Islet of Langerhans (tissue), 1 donor: Measurements from ENCODE around the gene CTNNA3.
A peak's percentile ranks its signal among the peaks of the same experiment; 100 is the strongest.

Source experiments
- FAIRE-seq: peaks from one replicate; lab custom pipeline; 2011; peaks lifted over from hg19 to GRCh38; lab: Jason Lieb, UNC

Gene CTNNA3

GRCh38 chr10:67114945-67115344 lies 581.0 kb downstream of the CTNNA3 start:
- FAIRE-seq, result peak; percentile 99

- no peak for FAIRE-seq
These were observed 583.2 kb downstream of the CTNNA3 start for GRCh38 chr10:67112765-67113164.

GRCh38 chr10:67110286-67110685 lies 585.7 kb downstream of the CTNNA3 start:
- no peak for FAIRE-seq

GRCh38 chr10:67107670-67108069 lies 588.3 kb downstream of the CTNNA3 start:
- no peak for FAIRE-seq

GRCh38 chr10:67100951-67101350 lies 595.0 kb downstream of the CTNNA3 start:
- no peak for FAIRE-seq

- FAIRE-seq, result no peak
These were observed 597.5 kb downstream of the CTNNA3 start for GRCh38 chr10:67098461-67098860.

- FAIRE-seq, result no peak
These were observed 600.5 kb downstream of the CTNNA3 start for GRCh38 chr10:67095531-67095930.

- no peak for FAIRE-seq
These were observed 608.0 kb downstream of the CTNNA3 start for GRCh38 chr10:67088036-67088435.

- no peak for FAIRE-seq
These were observed 608.9 kb downstream of the CTNNA3 start for GRCh38 chr10:67087135-67087425.

GRCh38 chr10:67086327-67087134 lies 609.5 kb downstream of the CTNNA3 start:
- no peak for FAIRE-seq

GRCh38 chr10:67079126-67079525 lies 616.9 kb downstream of the CTNNA3 start:
- FAIRE-seq, result no peak

- no peak for FAIRE-seq
These were observed 618.6 kb downstream of the CTNNA3 start for GRCh38 chr10:67077376-67077775.

- peak; percentile 66 for FAIRE-seq
These were observed 619.9 kb downstream of the CTNNA3 start for GRCh38 chr10:67076144-67076543.

- FAIRE-seq, result peak; percentile 94
These were observed 620.5 kb downstream of the CTNNA3 start for GRCh38 chr10:67075491-67075971.

- FAIRE-seq, result no peak
These were observed 623.3 kb downstream of the CTNNA3 start for GRCh38 chr10:67072654-67073053.

- no peak for FAIRE-seq
These were observed 645.6 kb downstream of the CTNNA3 start for GRCh38 chr10:67050415-67050814.

GRCh38 chr10:67049988-67050387 lies 646.0 kb downstream of the CTNNA3 start:
- no peak for FAIRE-seq

- FAIRE-seq, result no peak
These were observed 649.5 kb downstream of the CTNNA3 start for GRCh38 chr10:67046507-67046906.

GRCh38 chr10:67045404-67045803 lies 650.6 kb downstream of the CTNNA3 start:
- FAIRE-seq, result no peak

- FAIRE-seq, result no peak
These were observed 653.0 kb downstream of the CTNNA3 start for GRCh38 chr10:67043041-67043440.

GRCh38 chr10:67036808-67037207 lies 659.2 kb downstream of the CTNNA3 start:
- FAIRE-seq, result peak; percentile 88

GRCh38 chr10:67033878-67034277 lies 662.1 kb downstream of the CTNNA3 start:
- no peak for FAIRE-seq

- FAIRE-seq, result no peak
These were observed 673.9 kb downstream of the CTNNA3 start for GRCh38 chr10:67022099-67022498.

GRCh38 chr10:67017218-67017617 lies 678.8 kb downstream of the CTNNA3 start:
- no peak for FAIRE-seq
